Measurements from ENCODE around the gene CYP19A1. TPM values are rescaled to one million over a fixed set of nuclear protein-coding genes. Genes with fewer than 3 reads are reported as not detected.

The CYP19A1 gene
- total and polyA plus RNA-seq, 2 of the 8 experiments (the other 6 are each of a cell fraction or from before 2014, with no cell fraction given) = not detected

- ChIA-PET CTCF (ENCODE audit: partially characterized antibody) (interaction anchor here (1.6 to 4.1 kb wide), 3 partner anchors 9 to 43 kb away, joined by 4 to 32 read pairs (median 24); no protein-coding TSS in a partner anchor), POLR2A (ENCODE audit: partially characterized antibody) (interaction anchor here (0.6 kb wide), 1 partner anchor 50 kb away, joined by 3 read pairs; no protein-coding TSS in a partner anchor)
- no peak overlapping the region for H3K4me3 ChIP-seq (ENCODE audit: extremely low read depth in 1 of 4, insufficient read depth in 2 of 4, low read depth in 3 of 4, low read length in 4 of 4)
- no peaks in the 10 kb centered on the region for H3K27me3 ChIP-seq (replicated peaks in 1 of 4; ENCODE audit: control insufficient read depth in 3 of 4, extremely low read depth in 1 of 4, insufficient read depth in 3 of 4, low read length in 3 of 4)
- no peak overlapping the region for H3K23ac ChIP-seq (ENCODE audit: insufficient read length)
- H3K23me2 ChIP-seq (ENCODE audit: low read depth, low read length) = no peaks in the 10 kb centered on the region
- no peak overlapping the region for H2BK15ac ChIP-seq (ENCODE audit: low read length)
- no peak overlapping the region for H3K4me2 ChIP-seq (ENCODE audit: insufficient read depth in 1 of 2, low read depth in 2 of 2, low read length in 2 of 2)
- no peaks in the 10 kb centered on the region for H3K36me3 ChIP-seq (ENCODE audit: control insufficient read depth in 2 of 4, insufficient read depth in 4 of 4, low read length in 3 of 4)
- no peaks in the 10 kb centered on the region for H3K79me1 ChIP-seq (ENCODE audit: low read depth, low read length)
- no peak overlapping the region for H4K5ac ChIP-seq (ENCODE audit: insufficient read length, low read depth, low read length)
- H4K8ac ChIP-seq (ENCODE audit: extremely low read depth, insufficient read depth, low read length) = no peak overlapping the region
- no peaks in the 10 kb centered on the region for H4K20me1 ChIP-seq (replicated peaks in 1 of 2; ENCODE audit: control insufficient read depth in 1 of 2, insufficient read depth in 2 of 2, low read length in 2 of 2)
- H3K18ac ChIP-seq (ENCODE audit: extremely low read depth, low read length) = no peak overlapping the region
- WGBS, 2 experiments (ENCODE audit: extremely low coverage in 1 of 2, insufficient coverage in 1 of 2, insufficient read length in 1 of 2, insufficient replicate concordance in 2 of 2, low coverage in 1 of 2, low lambda C conversion rate in 2 of 2, missing lambda C conversion rate in 1 of 2) = 89% methylated on average over 5 of the region's 5 CpGs; no CpG with 5 or more reads in 1 of the 2 experiments
- H3K4me1 ChIP-seq (replicated peaks in 1 of 4; ENCODE audit: control insufficient read depth in 3 of 4, insufficient read depth in 4 of 4, low read length in 3 of 4) = no peaks in the 10 kb centered on the region
- H3K27ac ChIP-seq (ENCODE audit: low read depth, low read length) = no peak overlapping the region
- H2BK20ac ChIP-seq (ENCODE audit: low read length) = no peak overlapping the region
- FAIRE-seq (no peak), DNase-seq (ENCODE audit: low read depth in 1 of 2, low spot score in 2 of 2) (no peak)
- no peak overlapping the region for H2AFZ ChIP-seq (ENCODE audit: low read length)
- H3K79me2 ChIP-seq (ENCODE audit: control insufficient read depth in 1 of 2, insufficient read depth in 2 of 2, low read length in 2 of 2) = no peaks in the 10 kb centered on the region
- no peak overlapping the region for H2AK5ac ChIP-seq (ENCODE audit: low read depth, low read length)
- no peak overlapping the region for H2BK120ac ChIP-seq (replicated peaks; ENCODE audit: low read depth, low read length)
- no peak overlapping the region for H3K9ac ChIP-seq (replicated peaks in 1 of 4; ENCODE audit: extremely low read depth in 1 of 4, low read depth in 3 of 4, low read length in 3 of 4)
- H3K14ac ChIP-seq (ENCODE audit: insufficient read length) = no peak overlapping the region
- H2BK12ac ChIP-seq (ENCODE audit: low read depth, low read length) = no peak overlapping the region
- H4K91ac ChIP-seq (replicated peaks; ENCODE audit: insufficient read length, low read length) = no peak overlapping the region
- TF ChIP-seq YY1 (IDR thresholded peaks at IDR 0.05; ENCODE audit: low read depth, low read length) (no peak), GTF2F1 (IDR thresholded peaks at IDR 0.05; ENCODE audit: borderline replicate concordance, low read depth, low read length) (no peak), GABPA (IDR thresholded peaks at IDR 0.05; ENCODE audit: borderline replicate concordance, insufficient read depth, low read length) (no peak)
- H3K56ac ChIP-seq (replicated peaks; ENCODE audit: insufficient read length, low read depth, low read length) = no peak overlapping the region
- no peak overlapping the region for H2BK5ac ChIP-seq (ENCODE audit: low read depth, low read length)
- H3K4ac ChIP-seq (replicated peaks; ENCODE audit: insufficient read length, low read depth, low read length) = no peak overlapping the region
- H3K9me3 ChIP-seq (ENCODE audit: insufficient read depth in 2 of 2, low read depth in 1 of 2, low read length in 1 of 2) = no peaks in the 10 kb centered on the region
These were observed 155.3 kb downstream of the CYP19A1 start for GRCh38 chr15:51183076-51183475.
